AG09319 (cell line): ENCODE results near the gene MBD3L2B.

Experiments
- DNase-seq: peaks from one replicate; pipeline ENCODE4 v3.0.0-alpha.2; 2010; ENCODE audit warnings: low read depth; ENCODE audit errors: extremely low read depth
- CTCF ChIP-seq: IDR thresholded peaks from 2 replicates; pipeline ENCODE4 v1.5.1; 2011; ENCODE audit warnings: low read depth, mild to moderate bottlenecking, inconsistent platforms, low read length, moderate library complexity

MBD3L2B gene

GRCh38 chr19:6979399-6979798 lies 41.8 kb downstream of the MBD3L2B start:
- no peak for TF ChIP-seq CTCF

GRCh38 chr19:6976197-6976596 lies 45.0 kb downstream of the MBD3L2B start:
- no peak for DNase-seq
- no peak for TF ChIP-seq CTCF

More at GRCh38 chr19:6979399-6979798, 41.8 kb downstream of the MBD3L2B start:
- no peak for DNase-seq

- TF ChIP-seq CTCF: no peak
- no peak for DNase-seq
Measured at GRCh38 chr19:6971366-6971765, 49.9 kb downstream of the MBD3L2B start.

- no peak for DNase-seq
- no peak for TF ChIP-seq CTCF
Measured at GRCh38 chr19:6970443-6970842, 50.8 kb downstream of the MBD3L2B start.

GRCh38 chr19:6970021-6970420 lies 51.2 kb downstream of the MBD3L2B start:
- TF ChIP-seq CTCF: no peak
- DNase-seq: no peak

GRCh38 chr19:6969490-6969889 lies 51.7 kb downstream of the MBD3L2B start:
- DNase-seq: no peak
- TF ChIP-seq CTCF: no peak
